Neural crest cell (in vitro differentiated cells): ENCODE measurements around the gene NRXN3. TPM values are rescaled to one million over a fixed set of nuclear protein-coding genes. Genes with fewer than 3 reads are reported as not detected.

Experiments
- DNase-seq: peaks from one replicate; pipeline ENCODE4 v3.0.0; 2021; ENCODE audit warnings: low read depth, mixed read lengths, low spot score
- H3K27ac Mint-ChIP-seq: one replicate; pipeline ENCODE4 v1.8.0; 2021; ENCODE audit warnings: mild to moderate bottlenecking, mixed read lengths; ENCODE audit not compliant: unreplicated experiment
- H3K27me3 Mint-ChIP-seq: 2 replicates; pipeline ENCODE4 v1.8.0; 2021; ENCODE audit warnings: low read depth, mild to moderate bottlenecking, mixed read lengths
- H3K36me3 Mint-ChIP-seq: 2 replicates; pipeline ENCODE4 v1.8.0; 2021; ENCODE audit warnings: low read depth, mild to moderate bottlenecking, mixed read lengths
- H3K4me1 Mint-ChIP-seq: 2 replicates; pipeline ENCODE4 v1.8.0; 2021; ENCODE audit warnings: mixed read lengths
- H3K4me3 Mint-ChIP-seq: one replicate; pipeline ENCODE4 v1.8.0; 2021; ENCODE audit warnings: mild to moderate bottlenecking, mixed read lengths
- H3K9me3 Mint-ChIP-seq: 2 replicates; pipeline ENCODE4 v1.8.0; 2021; ENCODE audit warnings: mixed read lengths
- CTCF ChIP-seq: fragments of 200-600 bp; sonication (generic); conservative IDR thresholded peaks from 2 replicates; pipeline ENCODE4 v1.5.0; 2021; ENCODE audit warnings: antibody characterized with exemption, mild to moderate bottlenecking
- total RNA-seq: library from RNA; stranded (reverse); gene quantifications from 2 replicates; pipeline ENCODE4 v1.2.1, GENCODE V29; 2021

The NRXN3 gene
- total RNA-seq, 1 donor from 2014 or later: 2.5 TPM

- Mint-ChIP-seq H3K27me3 (no peaks in the 10 kb centered on the region), H3K4me1 (no peaks in the 10 kb centered on the region), H3K36me3 (no peaks in the 10 kb centered on the region), H3K9me3 (no peaks in the 10 kb centered on the region), H3K27ac (no peak overlapping the region), H3K4me3 (no peak overlapping the region)
- TF ChIP-seq CTCF: no peak
- DNase-seq: no peak
Measured at GRCh38 chr14:79896009-79896408, 1725.8 kb downstream of the NRXN3 start.

GRCh38 chr14:79899610-79900009, 1729.4 kb downstream of the NRXN3 start:
- Mint-ChIP-seq H3K27ac (no peak overlapping the region), H3K9me3 (no peaks in the 10 kb centered on the region), H3K27me3 (no peaks in the 10 kb centered on the region), H3K36me3 (peaks cover 2% of the 10 kb centered on the region), H3K4me3 (no peak overlapping the region), H3K4me1 (no peaks in the 10 kb centered on the region)
- TF ChIP-seq CTCF: no peak
- no peak for DNase-seq

GRCh38 chr14:79904497-79904896, 1734.3 kb downstream of the NRXN3 start:
- H3K4me3 Mint-ChIP-seq: no peak overlapping the region
- no peaks in the 10 kb centered on the region for H3K9me3 Mint-ChIP-seq
- no peaks in the 10 kb centered on the region for H3K4me1 Mint-ChIP-seq
- no peaks in the 10 kb centered on the region for H3K27me3 Mint-ChIP-seq
- no peak for DNase-seq
- H3K27ac Mint-ChIP-seq: no peak overlapping the region
- H3K36me3 Mint-ChIP-seq: peaks cover 2% of the 10 kb centered on the region
- no peak for TF ChIP-seq CTCF

GRCh38 chr14:79906994-79907393, 1736.8 kb downstream of the NRXN3 start:
- TF ChIP-seq CTCF: no peak
- Mint-ChIP-seq H3K27ac (no peak overlapping the region), H3K27me3 (no peaks in the 10 kb centered on the region), H3K4me3 (no peak overlapping the region), H3K4me1 (no peaks in the 10 kb centered on the region), H3K9me3 (no peaks in the 10 kb centered on the region), H3K36me3 (peaks cover 2% of the 10 kb centered on the region)
- no peak for DNase-seq

- no peak for DNase-seq
- H3K27ac Mint-ChIP-seq: no peak overlapping the region
- H3K9me3 Mint-ChIP-seq: peaks cover 7% of the 10 kb centered on the region
- H3K36me3 Mint-ChIP-seq: no peaks in the 10 kb centered on the region
- no peak for TF ChIP-seq CTCF
- H3K27me3 Mint-ChIP-seq: no peaks in the 10 kb centered on the region
- H3K4me1 Mint-ChIP-seq: no peaks in the 10 kb centered on the region
- H3K4me3 Mint-ChIP-seq: no peak overlapping the region
Measured at GRCh38 chr14:79910086-79910485, 1739.9 kb downstream of the NRXN3 start.

GRCh38 chr14:79911744-79912143, 1741.6 kb downstream of the NRXN3 start:
- DNase-seq: no peak
- H3K4me1 Mint-ChIP-seq: no peaks in the 10 kb centered on the region
- no peak for TF ChIP-seq CTCF
- no peaks in the 10 kb centered on the region for H3K27me3 Mint-ChIP-seq
- H3K36me3 Mint-ChIP-seq: no peaks in the 10 kb centered on the region
- H3K9me3 Mint-ChIP-seq: peaks cover 7% of the 10 kb centered on the region
- no peak overlapping the region for H3K27ac Mint-ChIP-seq
- no peak overlapping the region for H3K4me3 Mint-ChIP-seq
